Measurements from ENCODE around the gene MAPKAP1.

- TF ChIP-seq CTCF (optimal IDR thresholded peaks at IDR 0.05 in 1 of 3, IDR thresholded peaks at IDR 0.05 in 1 of 3, conservative IDR thresholded peaks at IDR 0.05 in 1 of 3; ENCODE audit: extremely low read depth in 1 of 3, insufficient read depth in 2 of 3, low read length in 3 of 3): no peak
- TF ChIP-seq EZH2 (IDR thresholded peaks at IDR 0.05; ENCODE audit: low read length): no peak
Observed at GRCh38 chr9:125416517-125416916, 290.5 kb downstream of the MAPKAP1 start.

Data from keratinocyte (primary cell).